ENCODE data around the gene SSU72. TPM values are rescaled to one million over a fixed set of nuclear protein-coding genes. Genes with fewer than 3 reads are reported as not detected.

The SSU72 gene
- total RNA-seq, 2 donors from 2014 or later, result 120 to 175 TPM

DNA sequence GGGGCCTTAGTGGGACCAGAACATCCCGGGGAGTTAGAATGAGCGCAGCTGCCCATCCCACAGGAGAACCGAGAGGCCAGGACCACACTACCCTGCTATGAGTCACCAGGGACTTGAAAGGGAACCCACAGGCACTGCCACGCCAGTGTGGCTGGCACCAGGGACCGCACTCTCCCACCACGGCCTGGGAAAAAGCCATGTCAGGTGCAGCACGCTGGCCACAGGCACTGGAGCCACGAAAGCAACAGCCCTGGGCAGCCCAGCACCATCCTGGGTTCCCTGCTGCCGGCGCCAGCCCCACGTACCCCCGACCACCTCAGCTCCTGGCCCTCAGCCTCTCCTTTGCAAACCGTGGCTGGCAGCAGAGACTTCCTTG, 20.1 kb downstream of the SSU72 start:
- no peak for DNase-seq
- no peaks in the 10 kb centered on the region for H3K4me1 ChIP-seq
- H3K4me3 ChIP-seq, result no peak overlapping the region
- no peak overlapping the region for H3K27ac ChIP-seq
- TF ChIP-seq, protein P1, sequence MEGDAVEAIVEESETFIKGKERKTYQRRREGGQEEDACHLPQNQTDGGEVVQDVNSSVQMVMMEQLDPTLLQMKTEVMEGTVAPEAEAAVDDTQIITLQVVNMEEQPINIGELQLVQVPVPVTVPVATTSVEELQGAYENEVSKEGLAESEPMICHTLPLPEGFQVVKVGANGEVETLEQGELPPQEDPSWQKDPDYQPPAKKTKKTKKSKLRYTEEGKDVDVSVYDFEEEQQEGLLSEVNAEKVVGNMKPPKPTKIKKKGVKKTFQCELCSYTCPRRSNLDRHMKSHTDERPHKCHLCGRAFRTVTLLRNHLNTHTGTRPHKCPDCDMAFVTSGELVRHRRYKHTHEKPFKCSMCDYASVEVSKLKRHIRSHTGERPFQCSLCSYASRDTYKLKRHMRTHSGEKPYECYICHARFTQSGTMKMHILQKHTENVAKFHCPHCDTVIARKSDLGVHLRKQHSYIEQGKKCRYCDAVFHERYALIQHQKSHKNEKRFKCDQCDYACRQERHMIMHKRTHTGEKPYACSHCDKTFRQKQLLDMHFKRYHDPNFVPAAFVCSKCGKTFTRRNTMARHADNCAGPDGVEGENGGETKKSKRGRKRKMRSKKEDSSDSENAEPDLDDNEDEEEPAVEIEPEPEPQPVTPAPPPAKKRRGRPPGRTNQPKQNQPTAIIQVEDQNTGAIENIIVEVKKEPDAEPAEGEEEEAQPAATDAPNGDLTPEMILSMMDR (IDR thresholded peaks at IDR 0.05), result no peak
- H3K9me3 ChIP-seq, result no peaks in the 10 kb centered on the region
- intact Hi-C loops (cut with DNase I), result no loop called here
- no peak overlapping the region for H3K9ac ChIP-seq (ENCODE audit: low read depth in 2 of 2, low read length in 2 of 2)
- H3K36me3 ChIP-seq, result no peaks in the 10 kb centered on the region
- no peaks in the 10 kb centered on the region for H3K27me3 ChIP-seq

DNA sequence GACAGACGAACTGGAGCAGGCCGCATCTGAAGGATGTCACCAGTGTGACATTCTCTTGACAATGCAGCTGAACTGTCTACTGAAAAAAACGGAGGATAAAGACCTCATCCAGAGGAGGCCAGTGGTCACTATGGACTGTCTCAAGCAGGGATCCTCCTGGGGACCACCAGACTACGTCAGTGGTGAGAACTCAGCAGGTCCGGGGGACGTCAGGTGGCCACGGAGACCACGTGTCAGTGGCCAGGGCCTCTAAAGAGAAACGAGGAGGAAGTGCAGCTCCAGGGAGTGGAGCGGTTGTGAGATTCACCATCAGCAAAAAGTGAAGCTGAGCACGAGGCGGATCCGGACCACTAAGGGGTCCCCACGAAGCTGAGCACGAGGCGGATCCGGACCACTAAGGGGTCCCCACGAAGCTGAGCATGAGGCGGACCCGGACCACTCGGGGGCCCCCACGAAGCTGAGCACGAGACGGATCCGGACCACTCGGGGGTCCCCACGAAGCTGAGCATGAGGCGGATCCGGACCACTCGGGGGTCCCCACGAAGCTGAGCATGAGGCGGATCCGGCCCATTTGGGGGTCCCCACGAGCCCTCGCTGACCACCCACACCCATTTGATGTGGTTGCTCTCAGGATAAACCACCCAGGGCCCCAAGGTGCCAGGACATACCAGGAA, 20.7 kb downstream of the SSU72 start:
- Histone ChIP-seq H3K9ac (ENCODE audit: low read depth in 2 of 2, low read length in 2 of 2) (no peak overlapping the region), H3K4me3 (no peak overlapping the region), H3K9me3 (no peaks in the 10 kb centered on the region), H3K27ac (no peak overlapping the region), H3K4me1 (no peaks in the 10 kb centered on the region), H3K27me3 (no peaks in the 10 kb centered on the region), H3K36me3 (no peaks in the 10 kb centered on the region)
- DNase-seq, result no peak
- TF ChIP-seq, protein P1 (IDR thresholded peaks at IDR 0.05), result no peak
- intact Hi-C loops (cut with DNase I), result no loop called here

DNA sequence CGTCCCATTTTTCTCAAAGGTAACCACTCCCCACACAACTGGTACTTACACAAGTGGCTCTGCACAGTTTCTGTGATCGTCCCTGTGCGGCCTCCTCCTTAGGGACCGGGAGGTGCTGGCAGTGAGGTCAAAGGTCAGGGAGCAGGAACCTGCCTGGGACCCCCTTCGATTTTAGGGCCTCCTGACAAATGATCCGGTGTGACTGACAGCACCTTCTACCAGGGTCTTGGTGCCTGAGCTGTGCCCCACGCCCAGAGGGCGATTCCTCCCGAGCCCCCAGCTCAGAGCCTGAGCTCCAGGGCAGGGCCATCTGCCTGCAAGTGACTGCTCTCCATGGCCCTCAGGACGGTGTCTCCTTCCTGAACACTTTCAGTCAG, 22.4 kb downstream of the SSU72 start:
- no peaks in the 10 kb centered on the region for H3K36me3 ChIP-seq
- DNase-seq, result no peak

DNA sequence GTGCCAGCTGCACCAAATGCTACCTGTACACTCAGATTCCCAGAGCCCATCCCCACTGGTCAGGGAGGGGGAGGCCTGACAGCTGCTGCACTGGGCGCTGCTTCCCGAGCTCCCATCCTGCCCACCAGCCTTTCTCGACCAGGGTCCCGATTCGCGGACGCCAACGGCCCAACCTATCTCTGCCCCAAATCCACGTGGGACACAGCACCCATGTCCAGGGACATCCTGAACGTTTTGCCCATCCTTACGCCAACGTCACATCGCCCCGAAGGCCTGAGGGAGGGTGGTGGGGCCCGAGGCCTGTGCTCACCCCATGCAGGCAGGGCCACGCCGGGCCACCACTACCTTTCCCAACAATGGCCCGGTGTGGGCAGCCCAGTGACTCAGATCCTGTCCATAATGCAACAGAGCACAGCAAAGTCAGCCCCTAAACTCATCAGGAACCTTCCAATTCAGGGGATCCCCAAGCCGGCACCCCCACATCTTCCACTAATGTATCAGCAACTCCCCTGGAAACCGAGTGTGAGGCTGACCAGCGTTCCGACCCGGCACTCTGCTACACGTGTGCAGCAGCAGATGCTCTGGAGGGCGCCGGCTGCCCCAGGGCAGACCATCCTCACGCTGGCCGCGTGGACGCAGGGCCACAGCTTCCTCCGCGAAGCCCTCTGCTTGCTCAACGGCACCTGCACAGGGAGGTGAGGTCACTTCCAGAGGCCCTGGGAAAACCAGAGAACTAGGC, 23.0 kb downstream of the SSU72 start:
- H3K36me3 ChIP-seq, result no peaks in the 10 kb centered on the region
- no peak overlapping the region for H3K9ac ChIP-seq (ENCODE audit: low read depth in 2 of 2, low read length in 2 of 2)
- no peaks in the 10 kb centered on the region for H3K9me3 ChIP-seq
- intact Hi-C loops (cut with DNase I), result no loop called here
- H3K4me1 ChIP-seq, result no peaks in the 10 kb centered on the region
- TF ChIP-seq, protein P1 (IDR thresholded peaks at IDR 0.05), result no peak
- no peaks in the 10 kb centered on the region for H3K27me3 ChIP-seq
- no peak overlapping the region for H3K27ac ChIP-seq
- no peak overlapping the region for H3K4me3 ChIP-seq
- DNase-seq, result no peak

More for the DNA sequence above, 22.4 kb downstream of the SSU72 start:
- no peak overlapping the region for H3K4me3 ChIP-seq
- TF ChIP-seq, protein P1 (IDR thresholded peaks at IDR 0.05), result no peak
- H3K9me3 ChIP-seq, result no peaks in the 10 kb centered on the region
- H3K27me3 ChIP-seq, result no peaks in the 10 kb centered on the region
- H3K27ac ChIP-seq, result no peak overlapping the region
- H3K9ac ChIP-seq (ENCODE audit: low read depth in 2 of 2, low read length in 2 of 2), result no peak overlapping the region
- intact Hi-C loops (cut with DNase I), result no loop called here
- H3K4me1 ChIP-seq, result no peaks in the 10 kb centered on the region

DNA sequence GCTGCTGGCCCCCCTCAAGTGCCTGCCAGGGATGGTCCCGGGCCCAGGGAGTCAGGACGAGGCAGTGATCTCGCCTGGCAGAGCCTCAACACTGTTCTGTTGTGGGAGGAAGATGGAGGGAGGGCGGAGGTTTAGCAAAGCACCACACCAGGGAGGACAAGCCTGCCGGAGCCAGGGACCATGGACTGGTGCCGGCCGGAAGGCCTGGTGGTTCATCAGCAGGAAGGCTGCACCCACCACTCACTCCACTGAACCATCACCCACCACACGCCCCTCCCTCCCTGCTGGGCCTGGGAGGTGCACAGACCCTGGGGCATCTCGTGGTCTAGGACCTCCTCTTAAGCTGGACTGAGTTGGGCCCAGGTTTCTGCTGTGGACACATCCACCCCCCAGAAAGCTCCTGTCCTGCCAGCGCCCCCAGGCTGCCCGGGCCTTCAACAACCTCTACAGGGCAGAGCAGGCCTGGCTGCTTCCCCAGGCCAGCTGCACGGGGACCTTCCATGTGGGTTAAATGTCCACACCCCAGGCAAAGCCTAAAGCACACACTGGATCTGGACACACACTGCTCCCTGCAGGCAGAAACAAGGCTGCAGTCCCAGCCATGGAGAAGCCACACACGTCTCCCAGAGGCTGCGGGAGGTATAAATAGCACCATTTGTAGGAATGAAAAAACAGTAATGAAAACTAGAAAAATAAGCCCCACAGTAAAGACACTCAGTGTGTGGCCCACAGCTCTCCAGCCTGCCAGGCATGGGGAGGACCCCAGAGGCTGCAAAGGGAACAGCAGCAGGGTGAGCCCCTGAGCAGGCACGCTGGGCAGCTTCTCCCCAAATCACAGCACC, 23.9 kb downstream of the SSU72 start:
- Histone ChIP-seq H3K4me1 (no peaks in the 10 kb centered on the region), H3K9me3 (no peaks in the 10 kb centered on the region), H3K36me3 (no peaks in the 10 kb centered on the region), H3K9ac (ENCODE audit: low read depth in 2 of 2, low read length in 2 of 2) (no peak overlapping the region), H3K27ac (no peak overlapping the region), H3K4me3 (no peak overlapping the region), H3K27me3 (no peaks in the 10 kb centered on the region)
- intact Hi-C loops (cut with DNase I), result no loop called here
- DNase-seq, result no peak
- TF ChIP-seq, protein P1 (IDR thresholded peaks at IDR 0.05), result no peak

All from colonic mucosa (tissue), 4 donors.